Measurements from ENCODE around the gene GNG14.

DNA sequence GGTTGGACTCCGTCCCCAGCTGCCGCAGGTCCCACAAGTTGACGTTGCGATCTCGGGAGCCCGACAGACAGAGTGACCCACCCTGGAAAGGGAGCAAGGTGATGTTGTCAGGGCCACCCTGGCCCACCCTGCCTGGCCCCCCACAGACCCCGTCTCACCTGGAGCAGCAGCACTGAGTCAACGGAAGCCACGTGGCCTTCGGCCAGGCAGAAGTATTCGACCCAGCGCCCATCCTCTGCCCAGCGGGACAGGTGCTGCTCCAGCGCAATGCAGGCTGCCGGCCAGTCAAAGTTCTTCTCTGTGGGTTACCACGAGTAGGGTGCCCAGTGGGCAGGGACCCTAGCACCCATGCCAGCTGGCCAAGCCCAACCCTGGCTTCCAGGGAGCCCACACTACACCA is 6.8 kb downstream of the GNG14 start:
- TF ChIP-seq, protein P1, sequence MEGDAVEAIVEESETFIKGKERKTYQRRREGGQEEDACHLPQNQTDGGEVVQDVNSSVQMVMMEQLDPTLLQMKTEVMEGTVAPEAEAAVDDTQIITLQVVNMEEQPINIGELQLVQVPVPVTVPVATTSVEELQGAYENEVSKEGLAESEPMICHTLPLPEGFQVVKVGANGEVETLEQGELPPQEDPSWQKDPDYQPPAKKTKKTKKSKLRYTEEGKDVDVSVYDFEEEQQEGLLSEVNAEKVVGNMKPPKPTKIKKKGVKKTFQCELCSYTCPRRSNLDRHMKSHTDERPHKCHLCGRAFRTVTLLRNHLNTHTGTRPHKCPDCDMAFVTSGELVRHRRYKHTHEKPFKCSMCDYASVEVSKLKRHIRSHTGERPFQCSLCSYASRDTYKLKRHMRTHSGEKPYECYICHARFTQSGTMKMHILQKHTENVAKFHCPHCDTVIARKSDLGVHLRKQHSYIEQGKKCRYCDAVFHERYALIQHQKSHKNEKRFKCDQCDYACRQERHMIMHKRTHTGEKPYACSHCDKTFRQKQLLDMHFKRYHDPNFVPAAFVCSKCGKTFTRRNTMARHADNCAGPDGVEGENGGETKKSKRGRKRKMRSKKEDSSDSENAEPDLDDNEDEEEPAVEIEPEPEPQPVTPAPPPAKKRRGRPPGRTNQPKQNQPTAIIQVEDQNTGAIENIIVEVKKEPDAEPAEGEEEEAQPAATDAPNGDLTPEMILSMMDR (conservative IDR thresholded peaks at IDR 0.05): no peak
- TF ChIP-seq EZH2 (IDR thresholded peaks at IDR 0.05; ENCODE audit: low read depth): no peak

All from PC-9 (cell line).